Osteoblast (primary cell): Measurements from ENCODE around the gene AMFR. TPM values are rescaled to one million over a fixed set of nuclear protein-coding genes. Genes with fewer than 3 reads are reported as not detected.

Experiments used
- DNase-seq: peaks from one replicate; pipeline ENCODE4 v3.0.0; 2011; ENCODE audit warnings: low spot score, mixed read lengths; ENCODE audit not compliant: insufficient read length; ENCODE audit errors: missing footprints
- H2AFZ ChIP-seq: 2 replicates; pipeline ENCODE4 v1.6.0; 2011; ENCODE audit warnings: mild to moderate bottlenecking, low read length
- H3K27ac ChIP-seq: 2 replicates; pipeline ENCODE4 v1.5.1; 2011; ENCODE audit warnings: mild to moderate bottlenecking, low read depth, low read length, moderate library complexity
- H3K27me3 ChIP-seq: 2 replicates; pipeline ENCODE4 v1.6.0; 2012; ENCODE audit warnings: mild to moderate bottlenecking, control low read depth, inconsistent platforms, low read length, moderate library complexity; ENCODE audit not compliant: insufficient read depth
- H3K36me3 ChIP-seq: 2 replicates; pipeline ENCODE4 v1.5.1; 2011; ENCODE audit warnings: mild to moderate bottlenecking, low read length, control low read depth, moderate library complexity; ENCODE audit not compliant: insufficient read depth
- H3K4me1 ChIP-seq: 2 replicates; pipeline ENCODE4 v1.5.1; 2011; ENCODE audit warnings: mild to moderate bottlenecking, low read length, control low read depth, moderate library complexity; ENCODE audit not compliant: insufficient read depth
- H3K4me2 ChIP-seq: 2 replicates; pipeline ENCODE4 v1.6.0; 2011; ENCODE audit warnings: mild to moderate bottlenecking, low read length; ENCODE audit not compliant: insufficient read depth
- H3K4me3 ChIP-seq: fragments of 200-600 bp; sonication (generic); 3 replicates; pipeline ENCODE4 v1.5.1; 2012; ENCODE audit warnings: mild to moderate bottlenecking, low read length, inconsistent platforms; ENCODE audit not compliant: insufficient read depth
- H3K79me2 ChIP-seq: 2 replicates; pipeline ENCODE4 v1.6.0; 2012; ENCODE audit warnings: mild to moderate bottlenecking, low read length, control low read depth, inconsistent platforms; ENCODE audit not compliant: insufficient read depth
- H3K9me3 ChIP-seq: 2 replicates; pipeline ENCODE4 v1.5.1; 2011; ENCODE audit warnings: low read depth, low read length, control low read depth
- H4K20me1 ChIP-seq: 2 replicates; pipeline ENCODE4 v1.6.0; 2012; ENCODE audit warnings: mild to moderate bottlenecking, low read length, control low read depth; ENCODE audit not compliant: insufficient read depth
- total RNA-seq: library from RNA; depleted of rRNA; stranded (reverse); fragments of >200 nt; gene quantifications from 2 replicates; pipeline ENCODE4 v1.2.3, GENCODE V29; 2012
- TF ChIP-seq, protein P1 (sequence below): IDR thresholded peaks from 2 replicates; pipeline ENCODE4 v1.5.1; 2011; ENCODE audit warnings: mild to moderate bottlenecking, low read depth, low read length, moderate library complexity; ENCODE audit errors: extremely low read depth

Gene AMFR
- total RNA-seq, 1 donor = 339 TPM

DNA sequence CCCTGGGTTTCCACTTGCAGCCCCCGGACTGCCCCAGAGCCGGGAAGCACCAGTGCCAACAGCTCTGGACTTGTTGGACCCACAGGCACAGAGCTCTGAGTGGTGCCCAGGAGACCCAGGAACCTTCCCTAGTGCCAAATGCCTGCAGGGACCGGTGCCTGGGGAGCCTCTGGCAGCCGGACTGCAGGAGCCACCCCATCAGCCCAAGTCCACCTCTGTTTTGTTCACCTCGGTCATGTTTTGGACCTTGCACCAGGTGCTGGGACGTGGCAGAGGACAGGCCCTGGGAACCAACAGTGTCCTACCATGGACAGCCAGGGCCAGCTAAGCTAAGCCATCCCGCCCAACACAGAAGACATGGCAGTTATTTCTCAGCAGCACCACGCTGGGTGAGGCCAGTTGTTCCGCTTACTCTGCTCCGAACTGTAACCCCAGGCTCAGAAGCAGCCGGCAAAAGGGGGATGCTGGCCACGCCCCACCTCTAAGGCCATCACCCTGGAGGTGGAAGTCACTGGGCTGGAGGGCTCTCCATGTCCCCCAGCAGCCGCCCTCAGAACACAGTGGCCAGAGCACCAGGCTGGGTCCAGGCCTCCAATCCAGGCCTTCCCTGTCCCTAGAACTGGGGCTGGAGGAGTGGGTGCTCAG is 79.8 kb downstream of the AMFR start:
- no peak overlapping the region for H3K4me3 ChIP-seq
- no peaks in the 10 kb centered on the region for H3K4me1 ChIP-seq
- no peaks in the 10 kb centered on the region for H3K36me3 ChIP-seq

DNA sequence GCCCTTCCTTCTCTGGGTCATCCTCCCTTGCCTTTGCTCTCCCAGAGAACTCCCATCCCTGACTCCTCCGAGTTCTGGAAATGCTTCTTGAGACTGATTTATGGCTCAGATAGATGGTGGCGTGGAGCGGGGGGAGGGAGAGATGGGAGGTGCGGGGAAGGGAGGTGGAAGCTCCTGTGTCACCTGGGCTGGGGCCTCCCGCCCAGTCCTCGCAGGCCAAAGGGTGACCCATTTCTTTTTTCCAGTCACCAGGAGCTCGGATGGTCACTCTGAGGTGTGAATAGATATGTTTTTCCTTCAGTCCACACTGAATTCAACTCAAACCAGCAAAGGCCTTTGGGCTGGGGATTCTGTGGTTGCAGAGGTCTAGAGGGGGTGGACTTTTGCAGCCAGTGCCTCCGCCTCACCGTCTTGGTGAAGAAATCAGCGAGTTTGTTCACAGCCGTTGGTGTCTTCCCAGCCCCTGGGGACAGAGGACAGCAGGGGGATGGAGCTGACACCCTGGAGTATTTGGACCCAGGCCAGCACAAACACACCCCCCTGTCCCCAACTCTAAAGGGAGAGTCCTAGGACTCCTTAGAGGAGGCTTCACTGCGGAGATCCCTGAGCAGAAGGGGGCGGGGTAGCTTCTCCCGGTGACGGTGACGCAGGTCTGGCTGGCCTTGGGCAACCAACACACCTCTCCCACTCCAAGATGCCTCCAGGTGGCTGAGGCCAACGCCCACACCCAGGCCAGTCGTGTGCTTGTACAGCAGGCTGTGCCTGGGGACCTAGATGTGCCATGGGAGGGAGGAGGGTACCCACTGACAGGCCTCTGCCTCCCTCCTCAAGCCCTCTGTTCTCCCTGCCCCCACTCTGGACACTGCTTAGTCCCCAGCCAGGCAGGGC is 80.6 kb downstream of the AMFR start:
- no peak overlapping the region for H3K27ac ChIP-seq
- H3K27me3 ChIP-seq = no peaks in the 10 kb centered on the region
- no peaks in the 10 kb centered on the region for H3K36me3 ChIP-seq
- TF ChIP-seq, protein P1, sequence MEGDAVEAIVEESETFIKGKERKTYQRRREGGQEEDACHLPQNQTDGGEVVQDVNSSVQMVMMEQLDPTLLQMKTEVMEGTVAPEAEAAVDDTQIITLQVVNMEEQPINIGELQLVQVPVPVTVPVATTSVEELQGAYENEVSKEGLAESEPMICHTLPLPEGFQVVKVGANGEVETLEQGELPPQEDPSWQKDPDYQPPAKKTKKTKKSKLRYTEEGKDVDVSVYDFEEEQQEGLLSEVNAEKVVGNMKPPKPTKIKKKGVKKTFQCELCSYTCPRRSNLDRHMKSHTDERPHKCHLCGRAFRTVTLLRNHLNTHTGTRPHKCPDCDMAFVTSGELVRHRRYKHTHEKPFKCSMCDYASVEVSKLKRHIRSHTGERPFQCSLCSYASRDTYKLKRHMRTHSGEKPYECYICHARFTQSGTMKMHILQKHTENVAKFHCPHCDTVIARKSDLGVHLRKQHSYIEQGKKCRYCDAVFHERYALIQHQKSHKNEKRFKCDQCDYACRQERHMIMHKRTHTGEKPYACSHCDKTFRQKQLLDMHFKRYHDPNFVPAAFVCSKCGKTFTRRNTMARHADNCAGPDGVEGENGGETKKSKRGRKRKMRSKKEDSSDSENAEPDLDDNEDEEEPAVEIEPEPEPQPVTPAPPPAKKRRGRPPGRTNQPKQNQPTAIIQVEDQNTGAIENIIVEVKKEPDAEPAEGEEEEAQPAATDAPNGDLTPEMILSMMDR = no peak
- H4K20me1 ChIP-seq = no peaks in the 10 kb centered on the region
- H3K4me2 ChIP-seq = no peak overlapping the region
- DNase-seq = peak; percentile 87
- no peak overlapping the region for H2AFZ ChIP-seq
- H3K4me3 ChIP-seq = no peak overlapping the region
- H3K79me2 ChIP-seq = no peaks in the 10 kb centered on the region
- no peaks in the 10 kb centered on the region for H3K9me3 ChIP-seq
- H3K4me1 ChIP-seq = no peaks in the 10 kb centered on the region

More for the DNA sequence above, 79.8 kb downstream of the AMFR start:
- H3K27ac ChIP-seq = no peak overlapping the region
- TF ChIP-seq, protein P1 = no peak
- no peak overlapping the region for H3K4me2 ChIP-seq
- H2AFZ ChIP-seq = no peak overlapping the region
- no peaks in the 10 kb centered on the region for H3K27me3 ChIP-seq
- peak; percentile 80 for DNase-seq
- no peaks in the 10 kb centered on the region for H4K20me1 ChIP-seq
- no peaks in the 10 kb centered on the region for H3K9me3 ChIP-seq
- H3K79me2 ChIP-seq = no peaks in the 10 kb centered on the region

DNA sequence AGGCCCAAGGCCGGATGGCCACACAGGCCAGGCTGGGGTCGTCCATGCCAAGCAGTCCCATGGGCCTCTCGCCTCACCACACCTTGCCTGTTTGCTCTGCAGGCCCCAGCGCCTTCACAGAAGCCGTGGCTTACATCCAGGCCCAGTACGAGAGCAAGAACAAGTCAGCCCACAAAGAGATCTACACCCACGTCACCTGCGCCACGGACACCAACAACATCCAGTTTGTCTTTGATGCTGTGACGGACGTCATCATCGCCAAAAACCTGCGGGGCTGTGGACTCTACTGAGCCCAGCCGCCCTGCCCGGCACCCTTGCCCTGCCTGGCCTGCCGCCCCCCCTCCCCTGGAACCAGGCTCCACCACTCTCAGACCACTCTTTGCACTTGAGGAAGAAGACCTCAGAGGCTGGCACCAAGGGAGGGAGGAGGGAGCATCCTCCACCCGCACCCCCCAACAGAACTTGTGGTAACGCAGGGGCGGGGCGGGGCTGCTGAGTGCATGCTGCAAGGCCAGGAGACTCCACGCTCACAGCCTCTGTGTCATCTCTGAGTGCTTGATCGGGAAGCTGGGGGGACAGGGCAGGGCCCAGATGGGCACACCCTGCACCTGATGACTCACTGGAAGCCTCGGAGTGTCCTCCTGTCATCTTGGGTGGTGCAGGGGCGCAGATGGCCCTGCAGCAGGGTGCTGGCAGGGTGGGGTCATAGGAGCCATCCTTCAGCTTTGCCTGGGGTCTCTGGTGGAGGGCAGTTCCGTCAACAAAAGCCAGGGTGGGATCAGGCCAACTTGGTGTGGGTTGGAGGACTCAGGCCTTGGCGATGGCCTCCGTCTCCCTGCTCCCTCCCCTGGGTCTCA is 81.5 kb downstream of the AMFR start:
- no peaks in the 10 kb centered on the region for H3K27me3 ChIP-seq
- TF ChIP-seq, protein P1 = no peak
- H3K4me1 ChIP-seq = no peaks in the 10 kb centered on the region
- no peak overlapping the region for H3K27ac ChIP-seq
- no peak overlapping the region for H3K4me2 ChIP-seq
- H3K36me3 ChIP-seq = no peaks in the 10 kb centered on the region
- H3K79me2 ChIP-seq = no peaks in the 10 kb centered on the region
- no peaks in the 10 kb centered on the region for H3K9me3 ChIP-seq
- peak; percentile 93 for DNase-seq
- H3K4me3 ChIP-seq = no peak overlapping the region
- no peak overlapping the region for H2AFZ ChIP-seq
- no peaks in the 10 kb centered on the region for H4K20me1 ChIP-seq
